SJSA1 (cell line): ENCODE measurements around the gene SLC38A1. TPM values are rescaled to one million over a fixed set of nuclear protein-coding genes. Genes with fewer than 3 reads are reported as not detected.

Source experiments
- total RNA-seq: library from RNA; depleted of rRNA; stranded (reverse); fragments of >200 nt; shearing (Covaris generic); gene quantifications from 2 replicates; pipeline ENCODE4 v1.2.3, GENCODE V29; 2014; rRNA removed

Gene SLC38A1
- total RNA-seq, 1 experiment from 2014 or later: 15.6 TPM

Other genes with a start within 250 kb of the SLC38A1 start
- 188 and 238 TPM in 2 replicates for gene SLC38A2, start 103.7 kb upstream of the SLC38A1 start, total RNA-seq